Activated naive CD4-positive, alpha-beta T cell (primary cell): ENCODE data around the gene NPHS1.

ENCODE experiments used
- DNase-seq, 4 experiments: peaks; one replicate each; lab custom pipeline; 2025; lab: John Stamatoyannopoulos, UW

Gene NPHS1

GRCh38 chr19:35786299-35787160 is 65.8 kb downstream of the NPHS1 start:
- DNase-seq: no peak

- DNase-seq: no peak
Measured at GRCh38 chr19:35785339-35785627, 67.0 kb downstream of the NPHS1 start.

- DNase-seq: no peak
Measured at GRCh38 chr19:35784503-35785338, 67.6 kb downstream of the NPHS1 start.

GRCh38 chr19:35783469-35784434 is 68.6 kb downstream of the NPHS1 start:
- DNase-seq: no peak

GRCh38 chr19:35782589-35782988 is 69.7 kb downstream of the NPHS1 start:
- DNase-seq: no peak

- DNase-seq: no peak
Measured at GRCh38 chr19:35781650-35782049, 70.7 kb downstream of the NPHS1 start.

GRCh38 chr19:35780717-35781116 is 71.6 kb downstream of the NPHS1 start:
- DNase-seq: no peak

- DNase-seq: no peak
Measured at GRCh38 chr19:35780058-35780457, 72.2 kb downstream of the NPHS1 start.

GRCh38 chr19:35779033-35779432 is 73.3 kb downstream of the NPHS1 start:
- DNase-seq: no peak

GRCh38 chr19:35777961-35778360 is 74.3 kb downstream of the NPHS1 start:
- DNase-seq: no peak

- no peak for DNase-seq
Measured at GRCh38 chr19:35777086-35777841, 75.0 kb downstream of the NPHS1 start.

GRCh38 chr19:35776102-35776788 is 76.1 kb downstream of the NPHS1 start:
- no peak for DNase-seq
